ENCODE results near the gene RAPGEF1. TPM values are rescaled to one million over a fixed set of nuclear protein-coding genes. Genes with fewer than 3 reads are reported as not detected.

The RAPGEF1 gene
- total and polyA plus RNA-seq, 2 experiments from 2014 or later = 9.9 to 82.8 TPM

DNA sequence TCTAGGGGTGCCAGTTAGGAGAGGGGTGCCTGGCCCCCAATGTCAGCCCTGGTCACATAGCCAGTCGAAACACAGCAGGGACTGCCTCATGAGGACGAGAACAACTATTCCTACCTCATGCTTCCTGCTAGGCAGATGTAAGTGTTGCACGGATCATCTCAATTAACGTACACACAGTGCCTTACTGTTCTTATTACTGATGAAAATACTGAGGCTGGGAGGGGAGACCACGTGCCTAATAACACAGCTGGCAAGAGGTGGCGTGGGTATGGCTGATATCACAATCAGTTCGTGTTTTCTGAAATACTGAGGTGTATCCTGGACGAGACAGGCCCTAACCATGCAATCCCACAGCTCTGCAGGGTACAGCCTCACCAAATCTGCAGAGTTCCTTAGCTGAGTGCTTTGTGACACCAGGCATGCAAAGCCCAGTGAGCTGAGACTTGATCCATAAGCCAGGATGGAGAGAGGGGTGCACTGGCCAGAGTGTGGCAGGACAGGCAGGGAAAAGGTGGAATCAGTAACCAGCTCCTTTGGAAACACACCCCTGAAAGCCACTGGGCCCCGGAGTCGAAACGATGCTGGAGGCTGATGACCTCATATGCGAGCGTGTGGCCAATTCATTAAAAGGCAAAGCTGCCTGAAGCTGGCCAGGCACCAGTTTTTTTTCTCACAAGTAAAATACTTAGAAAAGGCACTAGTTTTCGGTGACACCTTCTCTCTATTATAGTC, 130.6 kb downstream of the RAPGEF1 start:
- H3K27me3 ChIP-seq (ENCODE audit: insufficient read depth) = no peaks in the 10 kb centered on the region
- no peaks in the 10 kb centered on the region for H3K79me2 ChIP-seq (replicated peaks; ENCODE audit: insufficient read depth)
- H3K9me2 ChIP-seq (ENCODE audit: insufficient read depth) = no peaks in the 10 kb centered on the region
- peak overlapping the region; percentile 94 for H3K27ac ChIP-seq (ENCODE audit: low read depth)
- peak; percentile 16 for ATAC-seq
- no peak overlapping the region for H3K4me3 ChIP-seq
- H3K4me2 ChIP-seq = peak overlapping the region; percentile 70
- H3K4me3 Mint-ChIP-seq = no peak overlapping the region
- peak overlapping the region; percentile 91 for H3K27ac Mint-ChIP-seq
- H3K36me3 ChIP-seq (ENCODE audit: insufficient read depth) = no peaks in the 10 kb centered on the region
- H2AFZ ChIP-seq = no peak overlapping the region
- peaks cover 23% of the 10 kb centered on the region for H3K4me1 ChIP-seq (ENCODE audit: insufficient read depth)
- peaks cover 17% of the 10 kb centered on the region for H3K27me3 Mint-ChIP-seq (ENCODE audit: insufficient read depth, low read depth, poor library complexity)
- H3K36me3 Mint-ChIP-seq (ENCODE audit: low read depth) = peaks cover 7% of the 10 kb centered on the region; the same call in 2 of the 3 replicates
- H4K20me1 ChIP-seq (replicated peaks; ENCODE audit: insufficient read depth) = no peaks in the 10 kb centered on the region
- peaks cover 5% of the 10 kb centered on the region; the same call in 1 of the 2 replicates for H3F3A ChIP-seq (replicated peaks; ENCODE audit: low read depth)
- DNase-seq (ENCODE audit: low spot score) = peak; percentile 38
- TF ChIP-seq STAT1 (IDR thresholded peaks at IDR 0.05; ENCODE audit: unreplicated experiment) (no peak), CTCF (conservative IDR thresholded peaks at IDR 0.05; ENCODE audit: low read depth in 2 of 2) (0 out of 4 replicates have a peak, but pooled peaks of 1 of the 2 experiments have one; percentile 0), POLR2AphosphoS5 (IDR thresholded peaks at IDR 0.05; ENCODE audit: low read depth) (no peak), ZNF114 (CRISPR knock-in tag; IDR thresholded peaks at IDR 0.05) (no peak)
- H3K4me1 Mint-ChIP-seq = peaks cover 43% of the 10 kb centered on the region
- H3K9me3 Mint-ChIP-seq = no peaks in the 10 kb centered on the region

GRCh38 chr9:131608493-131609037, 131.3 kb downstream of the RAPGEF1 start:
- no peaks in the 10 kb centered on the region for H3K9me2 ChIP-seq (ENCODE audit: insufficient read depth)
- H3K4me1 ChIP-seq (ENCODE audit: insufficient read depth) = peaks cover 23% of the 10 kb centered on the region
- no peaks in the 10 kb centered on the region for H3K36me3 ChIP-seq (ENCODE audit: insufficient read depth)
- no peaks in the 10 kb centered on the region for H3K27me3 ChIP-seq (ENCODE audit: insufficient read depth)
- Mint-ChIP-seq H3K27ac (peak overlapping the region; percentile 91), H3K4me3 (peak overlapping the region; percentile 26; the same call in 1 of the 3 replicates), H3K27me3 (ENCODE audit: insufficient read depth, low read depth, poor library complexity) (peaks cover 17% of the 10 kb centered on the region), H3K36me3 (ENCODE audit: low read depth) (peaks cover 7% of the 10 kb centered on the region; the same call in 2 of the 3 replicates), H3K4me1 (peaks cover 44% of the 10 kb centered on the region), H3K9me3 (no peaks in the 10 kb centered on the region)
- peak overlapping the region; percentile 35; the same call in 1 of the 2 replicates for H3K4me3 ChIP-seq
- TF ChIP-seq ZNF462 (CRISPR knock-in tag; IDR thresholded peaks at IDR 0.05) (peak; percentile 56; the same call in 1 of the 2 replicates), JUNB (IDR thresholded peaks at IDR 0.05; ENCODE audit: unreplicated experiment) (no peak)
- peak overlapping the region; percentile 94 for H3K27ac ChIP-seq (ENCODE audit: low read depth)
- H3F3A ChIP-seq (replicated peaks; ENCODE audit: low read depth) = peaks cover 5% of the 10 kb centered on the region; the same call in 1 of the 2 replicates
- no peaks in the 10 kb centered on the region for H4K20me1 ChIP-seq (replicated peaks; ENCODE audit: insufficient read depth)
- H3K4me2 ChIP-seq = peak overlapping the region; percentile 70
- H2AFZ ChIP-seq = no peak overlapping the region
- H3K79me2 ChIP-seq (replicated peaks; ENCODE audit: insufficient read depth) = no peaks in the 10 kb centered on the region
- DNase-seq (ENCODE audit: low spot score) = peak; percentile 89
- peak; percentile 91 for ATAC-seq
